Mucosa of gallbladder (tissue), 1 donor: ENCODE data around the gene PALLD. TPM values are rescaled to one million over a fixed set of nuclear protein-coding genes. Genes with fewer than 3 reads are reported as not detected.

Experiments
- DNase-seq: peaks from one replicate; pipeline ENCODE4 v3.0.0-alpha.2; 2020; ENCODE audit warnings: low spot score
- total RNA-seq: library from RNA; stranded (reverse); gene quantifications from one replicate; pipeline ENCODE4 v1.2.1, GENCODE V29; 2021
- donor health status: DM: no; HTN: no; CAD: no.

The PALLD gene
- total RNA-seq, 1 donor from 2014 or later: 250 TPM

DNA sequence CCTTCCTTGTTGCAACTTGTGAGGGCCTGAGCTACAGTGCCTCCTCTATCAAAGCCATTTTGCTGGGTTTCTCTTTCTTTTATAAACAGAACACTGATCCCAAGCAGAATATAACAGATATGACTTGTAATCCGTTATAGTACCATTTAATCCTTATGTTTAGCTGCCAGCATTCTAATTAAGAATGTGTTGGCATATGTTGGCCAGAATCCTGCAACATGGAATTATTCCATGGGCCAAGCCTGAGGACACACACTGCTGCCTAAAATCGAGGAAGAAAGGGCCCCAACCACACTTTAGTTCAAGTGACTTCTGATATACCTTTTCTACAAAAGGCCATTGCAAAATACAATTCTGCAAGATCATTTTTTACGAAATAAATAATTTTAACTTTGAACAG is 28.0 kb downstream of the PALLD start:
- DNase-seq: no peak

DNA sequence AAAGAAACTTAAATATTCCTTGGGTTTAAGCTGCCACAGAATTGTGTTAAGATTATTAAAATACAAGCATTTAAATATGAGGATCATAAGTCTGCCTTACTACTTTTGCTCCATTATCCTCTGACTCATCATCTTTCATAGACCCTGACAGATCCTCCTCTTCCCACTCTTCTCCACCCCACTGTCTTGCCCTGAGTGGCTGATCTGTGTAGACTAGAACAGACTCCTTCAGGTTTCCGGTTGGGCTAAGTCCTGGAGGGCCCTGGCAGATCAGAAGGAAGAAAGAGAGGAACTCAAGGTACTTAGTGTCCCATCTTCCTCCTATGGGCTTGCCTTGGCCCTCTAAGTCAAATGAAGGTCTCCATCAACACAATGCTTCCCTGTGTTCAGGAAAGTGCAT is 30.7 kb downstream of the PALLD start:
- DNase-seq: no peak

DNA sequence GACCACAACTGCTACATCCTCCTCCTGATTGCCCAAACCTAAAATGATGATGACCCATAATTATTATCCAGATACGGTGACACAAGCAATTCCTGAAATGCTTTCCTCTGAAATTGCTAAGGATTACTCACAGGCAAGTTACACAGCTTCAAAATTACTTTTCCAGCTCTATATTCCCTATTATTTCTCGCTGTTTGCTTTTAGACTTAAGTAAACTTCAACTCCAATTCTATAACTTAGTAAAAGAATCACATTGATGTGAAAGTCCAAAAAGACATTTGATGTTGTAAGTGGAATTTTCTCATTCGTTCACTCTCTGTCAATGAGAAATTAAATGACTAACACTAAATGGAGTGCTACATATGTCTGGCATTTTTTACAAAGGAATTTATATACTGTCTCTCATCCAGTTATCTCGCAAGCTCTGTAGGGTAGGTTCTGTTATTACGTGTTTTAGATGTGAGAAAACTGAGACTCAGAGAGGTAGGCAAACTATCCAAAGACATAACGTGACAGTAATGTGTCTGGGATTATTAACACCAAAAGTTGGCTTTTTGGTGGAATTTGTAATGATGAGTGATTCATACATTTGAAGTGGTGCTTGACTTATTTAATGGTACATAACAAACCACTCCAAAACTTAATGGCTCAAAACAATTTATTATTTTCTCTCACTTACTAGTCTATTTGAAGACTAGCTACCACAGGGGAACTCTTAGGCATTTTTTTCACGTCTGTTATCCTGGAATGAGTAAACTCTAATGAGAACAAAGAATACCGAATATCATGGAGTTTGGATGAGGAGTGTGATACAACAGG is 31.5 kb downstream of the PALLD start:
- no peak for DNase-seq

GRCh38 chr4:168529257-168529656 is 32.4 kb downstream of the PALLD start:
- DNase-seq: no peak

DNA sequence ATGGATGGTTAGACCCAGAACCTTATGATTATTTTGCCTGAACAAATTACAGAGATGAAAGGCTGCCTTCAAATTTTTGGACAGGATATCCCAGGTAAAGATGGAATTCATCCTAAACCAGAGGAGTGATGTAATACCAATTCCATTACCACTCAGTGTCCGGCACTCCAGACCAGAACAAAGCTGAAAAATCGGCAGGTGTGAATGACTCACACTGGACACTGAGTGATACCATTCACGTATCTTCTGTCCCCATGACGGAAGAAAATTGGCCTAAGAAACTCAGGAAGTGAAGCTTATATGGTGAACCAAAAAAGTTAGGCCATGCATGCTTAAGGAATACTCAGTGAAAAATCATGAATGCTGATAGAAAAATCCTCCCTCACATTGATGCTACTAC is 34.5 kb downstream of the PALLD start:
- DNase-seq: no peak

DNA sequence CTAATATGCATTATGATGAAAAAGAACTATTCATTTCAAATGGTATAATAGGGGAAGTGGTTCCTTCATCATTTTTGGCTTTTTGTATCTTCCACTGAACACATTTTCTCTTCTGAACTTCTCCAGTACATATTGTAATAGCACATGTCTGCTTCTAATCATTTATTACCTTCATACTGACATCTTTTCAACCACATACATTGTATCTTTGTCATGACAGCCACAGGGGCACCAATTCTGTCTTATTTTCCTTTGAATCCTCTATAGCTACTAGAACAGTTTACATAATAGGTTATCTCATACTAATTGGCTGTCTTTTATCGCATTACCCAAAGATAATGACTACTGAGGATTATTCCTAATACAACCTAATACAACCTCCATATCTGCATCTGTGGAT is 37.7 kb downstream of the PALLD start:
- no peak for DNase-seq

GRCh38 chr4:168535689-168536088 is 38.8 kb downstream of the PALLD start:
- DNase-seq: no peak

GRCh38 chr4:168536448-168536847 is 39.6 kb downstream of the PALLD start:
- no peak for DNase-seq

- no peak for DNase-seq
These were observed 40.2 kb downstream of the PALLD start for GRCh38 chr4:168537086-168537485.

DNA sequence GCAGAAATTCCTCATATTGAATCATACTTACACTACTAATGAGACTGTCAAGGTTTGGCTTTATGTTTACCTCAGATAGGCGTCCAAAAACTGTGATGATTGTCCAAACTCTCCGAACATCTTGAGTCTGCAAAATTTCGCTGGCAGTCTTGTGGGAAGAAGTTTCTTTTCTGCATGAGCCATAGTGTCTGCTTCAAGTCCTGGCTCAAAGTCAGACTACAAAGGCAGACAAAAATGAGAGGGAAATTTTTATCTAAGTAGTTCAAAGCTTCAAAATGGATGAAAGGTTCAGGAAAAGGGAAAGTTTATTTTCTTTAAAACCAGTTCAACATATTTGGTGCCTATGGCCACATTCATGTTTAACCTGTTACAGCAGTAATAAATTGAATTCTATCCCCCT is 40.7 kb downstream of the PALLD start:
- DNase-seq: no peak

DNA sequence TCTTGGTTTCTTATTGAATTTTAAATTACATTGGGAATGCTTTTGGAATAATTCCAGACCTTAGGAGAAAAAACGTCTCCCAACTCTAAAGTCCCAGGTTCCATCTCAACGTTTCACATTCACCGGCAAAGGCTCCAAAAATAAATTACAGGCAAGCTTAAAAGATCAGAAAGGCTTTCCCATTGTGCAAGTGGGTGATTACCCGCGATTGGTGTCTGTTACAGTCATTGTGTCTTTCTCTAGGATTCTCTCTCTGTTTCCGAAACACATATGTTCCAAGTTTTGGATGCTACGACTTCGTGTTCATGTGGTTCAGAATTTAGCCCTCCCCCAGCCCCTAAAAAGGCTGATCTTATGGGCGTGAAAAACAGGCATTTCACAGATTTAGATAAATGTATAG is 41.8 kb downstream of the PALLD start:
- no peak for DNase-seq

DNA sequence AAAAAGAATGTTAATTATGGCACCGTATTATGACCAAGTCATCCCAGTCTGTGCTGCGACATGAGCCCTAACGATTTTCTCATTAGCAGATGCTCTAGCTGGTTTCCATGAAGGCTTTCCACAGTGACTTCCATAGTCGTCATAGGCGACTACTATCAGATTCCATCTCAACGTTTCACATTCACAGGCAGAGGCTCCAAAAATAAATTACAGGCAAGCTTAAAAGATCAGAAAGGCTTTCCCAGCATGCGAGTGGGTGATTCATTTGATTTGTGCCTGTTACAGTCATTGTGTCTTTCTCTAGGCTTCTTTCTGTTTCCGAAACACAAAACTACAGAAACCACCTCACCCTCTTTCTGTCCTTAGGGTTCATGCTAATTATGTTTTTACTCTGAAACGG is 43.2 kb downstream of the PALLD start:
- no peak for DNase-seq

- DNase-seq: no peak
These were observed 43.8 kb downstream of the PALLD start for GRCh38 chr4:168540503-168541265.

DNA sequence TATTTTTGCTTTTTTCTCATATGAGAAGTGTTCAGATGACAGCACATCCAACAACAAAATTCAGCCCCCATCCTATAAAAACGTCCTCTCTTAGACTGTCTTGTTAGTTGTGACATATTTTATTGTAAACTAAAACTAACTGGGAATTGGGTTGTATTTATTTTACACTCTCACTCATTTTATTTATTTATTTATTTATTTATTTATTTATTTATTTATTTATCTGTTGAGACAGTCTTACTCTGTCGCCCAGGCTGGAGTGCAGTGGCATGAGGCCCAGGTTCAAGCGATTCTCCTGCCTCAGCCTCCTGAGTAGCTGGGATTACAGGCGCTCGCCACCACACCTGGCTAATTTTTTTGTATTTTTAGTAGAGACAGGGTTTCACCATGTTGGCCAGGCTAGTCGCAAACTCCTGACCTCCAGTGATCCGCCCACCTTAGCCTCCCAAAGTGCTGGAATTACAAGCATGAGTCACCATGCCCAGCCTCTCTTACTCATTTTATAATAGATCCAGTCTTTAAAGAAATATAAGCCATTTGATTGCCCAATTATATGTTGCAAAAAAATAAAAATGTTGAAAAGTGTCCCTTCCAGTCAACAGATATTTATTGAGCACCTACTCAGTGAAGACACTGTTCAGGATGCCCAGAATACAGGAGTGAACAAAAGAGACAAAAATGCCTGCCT is 44.6 kb downstream of the PALLD start:
- no peak for DNase-seq

DNA sequence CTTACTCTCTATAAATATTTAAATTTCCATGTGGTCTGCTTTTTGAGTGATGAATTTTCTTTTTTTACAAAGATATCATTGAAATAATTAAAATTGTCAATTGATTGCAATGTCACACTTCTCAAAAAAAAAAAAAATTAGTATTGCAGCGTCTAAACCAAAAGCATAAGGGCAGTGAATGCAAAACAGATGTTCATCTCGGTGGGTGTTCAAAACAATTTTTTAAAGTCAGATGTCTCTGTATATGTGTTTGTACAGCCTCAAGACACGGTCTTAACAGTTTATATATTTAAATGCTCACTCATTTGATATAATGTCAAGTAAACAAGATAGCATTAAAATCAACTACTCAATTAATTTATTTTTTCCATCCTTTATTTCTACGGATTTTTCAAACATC is 52.3 kb downstream of the PALLD start:
- DNase-seq: no peak

- DNase-seq: no peak
These were observed 53.4 kb downstream of the PALLD start for GRCh38 chr4:168550064-168550766.

GRCh38 chr4:168551211-168551610 is 54.4 kb downstream of the PALLD start:
- DNase-seq: no peak

DNA sequence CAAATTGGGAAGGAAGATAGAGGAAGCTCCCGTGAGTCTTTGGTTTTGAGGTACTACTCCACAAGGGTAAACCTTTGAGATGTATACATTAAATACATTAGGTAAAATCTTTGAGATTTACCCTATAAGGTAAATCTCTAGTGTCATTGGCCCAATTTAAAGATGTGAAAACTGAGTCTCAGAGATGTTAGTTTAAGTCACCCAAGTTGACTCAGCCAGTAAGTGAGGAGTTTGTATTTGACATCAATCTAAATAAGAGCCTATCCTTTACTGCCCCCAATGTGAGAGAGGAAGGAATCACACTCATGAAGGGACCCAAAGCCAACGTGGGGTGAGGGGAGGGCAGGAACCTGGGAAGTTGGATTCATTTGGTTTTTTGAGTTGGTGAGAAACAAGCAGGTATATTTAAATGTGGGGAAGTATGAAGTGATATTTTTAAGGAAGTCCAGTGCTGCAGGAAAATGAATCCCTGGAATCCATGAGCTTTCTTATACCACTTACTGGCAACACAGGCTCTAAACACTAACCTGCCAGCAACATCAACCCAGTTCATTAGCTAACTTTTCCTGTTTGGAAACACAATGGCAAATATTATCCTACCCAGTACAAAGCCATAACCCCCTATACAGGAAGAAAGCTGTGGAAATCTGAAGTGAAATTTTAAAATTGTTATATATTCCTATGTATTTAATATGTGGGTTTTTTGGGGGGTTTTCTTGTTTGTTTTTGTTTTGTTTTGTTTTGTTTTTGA is 55.3 kb downstream of the PALLD start:
- no peak for DNase-seq

DNA sequence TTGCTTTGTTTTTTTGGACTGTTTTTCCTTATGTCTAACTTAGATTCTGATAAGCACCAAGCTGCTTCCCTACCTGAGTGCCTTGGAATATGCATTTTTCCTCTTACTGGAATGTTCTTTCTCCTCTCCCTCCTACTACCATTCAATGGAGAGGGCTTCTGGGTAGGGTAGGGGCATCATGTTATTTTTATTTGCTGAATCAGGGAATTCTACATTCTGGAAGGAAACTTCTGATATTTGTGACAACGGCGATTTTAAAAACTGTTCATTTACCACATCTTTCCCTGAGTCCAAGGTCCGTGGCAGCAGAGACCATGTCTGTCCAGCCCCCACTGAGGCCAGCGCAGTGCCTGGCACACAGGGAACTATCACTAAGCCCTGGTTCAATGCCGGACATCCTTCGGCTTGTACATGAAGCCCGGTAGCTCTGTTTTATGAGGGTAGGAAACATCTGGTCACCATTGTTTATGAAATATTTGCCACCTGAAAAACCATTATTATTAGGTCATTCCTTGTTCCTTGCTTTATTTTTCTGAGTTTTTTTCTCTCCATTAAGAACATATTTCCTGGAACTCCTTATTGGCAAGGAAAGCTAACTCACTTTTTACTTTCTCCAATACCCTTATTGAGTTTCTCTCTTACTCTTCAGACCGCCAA is 57.0 kb downstream of the PALLD start:
- no peak for DNase-seq

- DNase-seq: no peak
These were observed 58.6 kb downstream of the PALLD start for GRCh38 chr4:168555437-168555836.

- no peak for DNase-seq
These were observed 60.8 kb downstream of the PALLD start for GRCh38 chr4:168557658-168558057.
